22Rv1 (cell line): ENCODE measurements around the gene CPEB1.

Experiments used
- ZFX ChIP-seq: fragments of 450-650 bp; IDR thresholded peaks from 2 replicates; pipeline ENCODE4 v1.6.1; 2017; ENCODE audit warnings: antibody characterized with exemption, borderline replicate concordance
- TF ChIP-seq, protein P1 (sequence below): fragments of 450-650 bp; IDR thresholded peaks from 2 replicates; pipeline ENCODE4 v1.5.1; 2017; ENCODE audit warnings: mild to moderate bottlenecking

DNA sequence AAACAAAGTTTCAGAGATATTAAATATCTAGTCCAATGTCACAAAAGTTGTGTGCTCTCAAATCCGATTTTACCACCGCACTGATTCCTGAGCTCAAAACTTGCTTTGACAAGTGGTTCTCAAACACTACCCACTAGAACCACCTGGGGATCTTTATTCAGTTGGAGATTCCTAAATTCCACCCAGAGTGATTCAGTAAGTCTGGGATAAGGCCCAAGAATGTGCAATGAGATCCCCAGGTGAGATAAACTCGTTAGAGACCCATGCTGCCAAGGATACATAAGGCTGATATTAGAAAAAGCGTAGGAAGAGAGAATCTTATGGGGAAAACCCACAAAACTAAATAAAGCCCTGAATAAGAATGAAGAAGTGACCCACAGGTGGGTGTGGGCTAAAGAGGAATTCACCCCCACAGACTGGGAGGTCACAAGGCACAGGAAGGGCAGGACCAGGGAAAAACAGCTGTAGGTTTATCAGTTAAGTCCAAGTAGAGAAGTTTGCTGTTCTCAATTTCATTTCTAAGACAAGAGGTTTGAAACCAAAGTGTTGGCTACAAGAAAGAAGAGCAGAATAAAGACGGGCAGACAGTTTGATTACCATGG, 95.4 kb downstream of the CPEB1 start:
- TF ChIP-seq, protein P1, sequence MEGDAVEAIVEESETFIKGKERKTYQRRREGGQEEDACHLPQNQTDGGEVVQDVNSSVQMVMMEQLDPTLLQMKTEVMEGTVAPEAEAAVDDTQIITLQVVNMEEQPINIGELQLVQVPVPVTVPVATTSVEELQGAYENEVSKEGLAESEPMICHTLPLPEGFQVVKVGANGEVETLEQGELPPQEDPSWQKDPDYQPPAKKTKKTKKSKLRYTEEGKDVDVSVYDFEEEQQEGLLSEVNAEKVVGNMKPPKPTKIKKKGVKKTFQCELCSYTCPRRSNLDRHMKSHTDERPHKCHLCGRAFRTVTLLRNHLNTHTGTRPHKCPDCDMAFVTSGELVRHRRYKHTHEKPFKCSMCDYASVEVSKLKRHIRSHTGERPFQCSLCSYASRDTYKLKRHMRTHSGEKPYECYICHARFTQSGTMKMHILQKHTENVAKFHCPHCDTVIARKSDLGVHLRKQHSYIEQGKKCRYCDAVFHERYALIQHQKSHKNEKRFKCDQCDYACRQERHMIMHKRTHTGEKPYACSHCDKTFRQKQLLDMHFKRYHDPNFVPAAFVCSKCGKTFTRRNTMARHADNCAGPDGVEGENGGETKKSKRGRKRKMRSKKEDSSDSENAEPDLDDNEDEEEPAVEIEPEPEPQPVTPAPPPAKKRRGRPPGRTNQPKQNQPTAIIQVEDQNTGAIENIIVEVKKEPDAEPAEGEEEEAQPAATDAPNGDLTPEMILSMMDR, result no peak
- TF ChIP-seq ZFX, result no peak
